NT2/D1 (cell line): ENCODE measurements around the gene MPIG6B.

Experiments used
- DNase-seq: peaks from one replicate; pipeline ENCODE4 v3.0.0-alpha.2; 2011; ENCODE audit warnings: low read depth, low spot score
- H3K27me3 ChIP-seq: 2 replicates; pipeline ENCODE4 v1.6.0; 2011; ENCODE audit warnings: mild to moderate bottlenecking; ENCODE audit not compliant: insufficient read length, insufficient read depth
- H3K36me3 ChIP-seq: 2 replicates; pipeline ENCODE4 v1.6.1; 2011; ENCODE audit warnings: mild to moderate bottlenecking, low read length, mixed read lengths; ENCODE audit not compliant: insufficient read depth, insufficient read length
- H3K4me1 ChIP-seq: 2 replicates; pipeline ENCODE4 v1.5.1; 2011; ENCODE audit not compliant: insufficient read depth, insufficient read length
- H3K4me3 ChIP-seq: 2 replicates; pipeline ENCODE4 v1.5.1; 2011; ENCODE audit warnings: low read depth; ENCODE audit not compliant: insufficient read length
- H3K9ac ChIP-seq: 2 replicates; pipeline ENCODE4 v1.6.0; 2011; ENCODE audit warnings: low read depth; ENCODE audit not compliant: insufficient read length
- H3K9me3 ChIP-seq: 2 replicates; pipeline ENCODE4 v1.5.1; 2011; ENCODE audit warnings: mild to moderate bottlenecking, low read length; ENCODE audit not compliant: insufficient read depth
- SUZ12 ChIP-seq: IDR thresholded peaks from 2 replicates; pipeline ENCODE4 v1.6.1; 2011; ENCODE audit not compliant: insufficient read length, insufficient read depth; ENCODE audit errors: extremely low read depth
- YY1 ChIP-seq: IDR thresholded peaks from 2 replicates; pipeline ENCODE4 v1.6.1; 2011; ENCODE audit not compliant: insufficient read length, insufficient read depth
- ZNF274 ChIP-seq: IDR thresholded peaks from 2 replicates; pipeline ENCODE4 v1.6.1; 2011; ENCODE audit warnings: mild to moderate bottlenecking, low read depth, low read length

The MPIG6B gene

DNA sequence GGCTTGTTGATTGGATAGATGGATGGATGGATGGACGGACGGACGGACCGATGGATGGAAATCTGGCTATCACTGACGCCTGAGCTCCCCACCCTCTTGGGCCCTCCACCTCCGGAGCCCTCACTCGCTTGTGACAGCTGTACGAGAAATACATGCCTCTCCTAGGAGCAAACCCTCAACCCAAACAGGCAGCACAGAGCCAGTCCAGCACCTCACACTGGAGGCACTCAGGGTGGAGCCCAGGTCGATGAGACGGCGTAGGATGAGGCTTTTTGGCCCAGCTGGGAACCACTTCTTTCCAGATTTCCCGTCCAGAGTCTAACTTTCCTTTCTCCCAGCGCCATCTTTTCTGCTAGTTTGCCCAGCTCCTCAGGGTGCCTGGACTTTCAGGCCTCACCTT, 39.6 kb upstream of the MPIG6B start:
- Histone ChIP-seq H3K9me3 (no peaks in the 10 kb centered on the region), H3K9ac (no peak overlapping the region), H3K36me3 (peaks cover 48% of the 10 kb centered on the region), H3K27me3 (no peaks in the 10 kb centered on the region), H3K4me3 (no peak overlapping the region), H3K4me1 (peaks cover 9% of the 10 kb centered on the region)
- no peak for TF ChIP-seq YY1
- TF ChIP-seq ZNF274 = no peak
- no peak for TF ChIP-seq SUZ12
- no peak for DNase-seq

DNA sequence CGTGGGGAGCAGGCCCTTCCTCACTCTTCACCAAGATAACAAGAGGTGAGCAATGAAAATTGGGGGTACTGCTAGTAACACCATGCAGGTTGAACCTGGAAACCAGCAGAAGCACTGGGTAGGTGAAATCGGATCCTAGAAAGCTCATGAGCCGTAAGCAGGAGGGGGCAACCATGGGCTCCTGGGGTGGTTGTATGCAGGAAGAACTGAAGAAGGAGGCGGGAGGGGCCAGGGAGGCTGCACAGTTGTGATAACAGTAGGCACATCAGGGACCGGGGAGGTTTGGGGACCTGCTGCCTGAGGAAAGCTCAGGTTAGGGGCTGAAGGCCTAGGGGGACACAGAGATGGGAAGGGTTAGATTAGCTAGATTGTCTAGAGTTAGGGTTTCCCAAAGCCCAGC, 36.7 kb upstream of the MPIG6B start:
- no peak for TF ChIP-seq SUZ12
- no peak for TF ChIP-seq ZNF274
- no peak for TF ChIP-seq YY1

DNA sequence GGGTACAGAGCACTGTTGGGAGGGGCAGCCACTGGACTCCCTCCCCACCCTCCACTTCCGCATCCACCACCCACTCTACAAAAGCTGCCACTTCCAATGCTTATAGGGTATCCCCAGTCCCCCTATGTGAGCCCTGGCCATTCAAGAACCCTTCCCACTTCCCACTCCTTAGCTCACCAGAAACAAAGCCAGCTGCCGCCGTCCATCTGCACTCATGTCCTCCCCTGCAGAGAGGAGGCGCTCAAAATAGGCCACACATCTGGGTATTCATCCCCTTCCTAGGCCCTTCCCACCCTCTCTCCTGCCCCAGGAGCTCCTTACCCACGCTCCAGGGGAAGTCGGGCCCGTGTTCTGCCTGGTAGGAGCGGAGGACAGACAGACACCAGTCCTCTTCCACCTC, 35.9 kb upstream of the MPIG6B start:
- no peaks in the 10 kb centered on the region for H3K9me3 ChIP-seq
- no peak for DNase-seq
- H3K9ac ChIP-seq = no peak overlapping the region
- H3K36me3 ChIP-seq = peaks cover 74% of the 10 kb centered on the region
- no peaks in the 10 kb centered on the region for H3K27me3 ChIP-seq
- H3K4me1 ChIP-seq = peaks cover 16% of the 10 kb centered on the region
- no peak overlapping the region for H3K4me3 ChIP-seq
- TF ChIP-seq SUZ12 (no peak), YY1 (no peak), ZNF274 (no peak)

More for the DNA sequence above, 36.7 kb upstream of the MPIG6B start:
- H3K27me3 ChIP-seq = no peaks in the 10 kb centered on the region
- H3K9ac ChIP-seq = no peak overlapping the region
- peaks cover 69% of the 10 kb centered on the region for H3K36me3 ChIP-seq
- peaks cover 16% of the 10 kb centered on the region for H3K4me1 ChIP-seq
- no peak for DNase-seq
- H3K4me3 ChIP-seq = no peak overlapping the region
- no peaks in the 10 kb centered on the region for H3K9me3 ChIP-seq

DNA sequence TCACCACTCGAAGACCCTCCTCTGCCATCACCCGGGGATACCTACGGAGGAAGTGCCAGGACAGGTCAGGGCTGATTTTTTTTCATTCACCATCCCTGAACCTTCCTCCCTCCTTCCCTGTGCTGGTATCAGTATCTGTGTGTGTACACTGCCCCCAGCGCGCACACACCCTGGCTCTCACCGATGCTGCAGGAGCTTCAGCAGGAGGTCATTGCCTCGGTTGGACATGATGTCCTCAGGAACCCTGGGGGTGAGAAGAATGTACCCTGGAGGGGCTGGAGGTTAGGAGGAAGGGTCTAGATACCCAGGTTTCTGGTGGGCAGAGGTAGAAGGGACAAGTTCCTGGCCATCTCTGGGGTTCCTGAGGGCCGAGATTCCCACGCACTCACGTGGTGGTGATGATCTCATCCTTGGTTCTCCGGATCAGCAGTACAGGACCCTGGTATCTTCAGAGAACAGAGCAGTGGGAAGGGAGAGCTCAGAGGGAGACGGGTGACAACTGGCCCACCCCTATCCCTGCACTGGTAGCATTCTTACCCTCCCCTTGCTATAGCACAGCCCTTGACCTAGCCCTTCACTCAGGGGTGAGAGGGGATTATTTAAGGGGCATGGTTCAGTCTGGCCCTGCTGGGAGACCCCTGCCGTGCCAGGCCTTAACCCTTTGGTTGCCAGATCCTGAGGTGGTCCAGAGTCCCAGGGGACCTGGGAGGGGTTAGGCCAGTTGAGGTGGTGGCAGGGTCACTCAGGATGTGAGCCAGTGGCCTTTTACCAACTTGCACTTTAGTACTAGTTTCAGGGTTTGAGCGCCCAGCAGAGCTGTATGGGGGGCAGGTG, 35.1 kb upstream of the MPIG6B start:
- Histone ChIP-seq H3K4me1 (peaks cover 16% of the 10 kb centered on the region), H3K9me3 (no peaks in the 10 kb centered on the region), H3K9ac (no peak overlapping the region), H3K4me3 (no peak overlapping the region), H3K36me3 (peaks cover 78% of the 10 kb centered on the region), H3K27me3 (no peaks in the 10 kb centered on the region)
- no peak for DNase-seq
- TF ChIP-seq YY1 = no peak
- no peak for TF ChIP-seq ZNF274
- no peak for TF ChIP-seq SUZ12

DNA sequence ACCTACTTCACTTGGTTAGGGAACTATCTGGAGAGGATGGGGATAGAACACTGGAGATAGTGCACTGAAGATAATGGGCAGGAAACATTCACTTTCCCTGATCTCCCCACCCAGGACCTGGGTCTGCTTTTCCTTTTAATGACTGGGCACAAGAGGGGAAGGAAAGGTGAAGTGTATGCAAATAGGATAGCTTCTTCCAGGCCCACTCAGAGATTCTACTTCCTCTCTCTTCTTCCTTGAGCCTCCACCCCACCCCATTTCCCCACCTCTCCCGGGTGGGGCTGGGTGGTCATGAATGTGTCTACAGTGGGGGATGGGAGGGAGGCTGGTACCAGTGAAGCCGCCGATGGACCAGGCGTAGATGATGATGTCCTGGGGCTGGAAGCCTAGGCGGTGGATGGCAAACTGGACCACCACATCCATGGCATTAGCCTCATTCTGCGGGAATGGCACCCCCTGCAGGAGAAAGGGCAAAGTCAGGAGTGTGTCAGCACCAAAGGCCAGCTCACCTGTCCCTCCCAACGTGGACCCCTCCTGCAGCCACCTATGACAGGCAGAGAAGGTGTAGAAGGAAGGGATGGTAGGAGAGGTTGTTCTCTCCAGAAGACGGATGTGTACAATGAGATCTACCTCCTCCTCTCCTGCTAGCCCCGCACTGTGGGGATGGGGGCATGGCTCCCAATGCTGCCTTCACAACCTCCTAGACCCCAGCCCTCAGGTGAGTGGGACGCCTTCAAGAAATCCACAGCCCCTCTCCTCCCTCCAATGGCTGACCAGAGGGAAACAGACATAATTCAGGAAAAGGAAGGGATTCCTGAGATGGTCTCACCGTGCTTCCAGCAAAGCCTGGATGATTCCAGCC, 33.7 kb upstream of the MPIG6B start:
- TF ChIP-seq ZNF274 = no peak
- H3K36me3 ChIP-seq = peaks cover 75% of the 10 kb centered on the region
- H3K9me3 ChIP-seq = no peaks in the 10 kb centered on the region

DNA sequence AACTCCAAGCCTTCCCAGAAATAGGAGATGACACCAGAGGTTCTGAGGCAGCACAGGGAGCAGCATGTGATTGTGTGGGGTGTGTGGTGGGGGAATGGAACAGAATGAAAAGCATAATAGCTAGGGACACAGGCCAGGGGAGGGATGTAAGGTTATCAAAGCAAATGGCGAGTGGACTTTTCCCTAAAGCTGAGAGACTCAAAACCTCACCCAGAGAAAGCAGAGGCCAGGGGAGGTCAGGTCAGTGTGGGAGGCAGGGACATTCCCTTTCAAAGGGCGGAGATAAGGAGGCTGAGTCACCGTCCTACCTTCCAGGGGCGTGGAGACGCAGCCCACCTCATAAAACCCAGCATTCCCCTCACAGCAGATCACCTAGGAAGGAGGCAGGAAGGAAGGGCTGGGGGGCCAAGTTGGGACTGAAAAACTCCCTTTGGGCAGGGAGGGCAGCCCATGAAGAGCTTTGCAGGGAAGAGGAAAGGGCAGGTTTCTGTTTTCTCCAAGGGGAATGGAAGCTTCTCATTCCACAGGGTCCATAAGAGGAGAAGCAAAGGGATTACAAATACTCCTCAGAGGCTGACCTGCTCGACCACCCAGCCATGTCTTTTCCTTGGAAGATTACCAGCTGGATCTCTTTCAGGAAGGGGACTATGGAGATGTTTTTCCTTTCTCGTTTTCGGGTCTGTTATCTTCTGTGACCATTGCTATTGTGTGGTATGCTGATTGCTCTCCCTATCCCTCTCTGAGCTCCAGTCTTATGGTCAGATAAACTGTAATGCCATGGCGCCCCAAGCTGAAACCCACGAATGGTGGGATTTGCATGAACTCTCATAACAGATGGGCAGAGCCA, 32.7 kb upstream of the MPIG6B start:
- DNase-seq = no peak
- TF ChIP-seq YY1 (no peak), SUZ12 (no peak), ZNF274 (no peak)
- Histone ChIP-seq H3K27me3 (no peaks in the 10 kb centered on the region), H3K4me3 (no peak overlapping the region), H3K36me3 (peaks cover 78% of the 10 kb centered on the region), H3K9ac (no peak overlapping the region), H3K4me1 (peaks cover 14% of the 10 kb centered on the region), H3K9me3 (no peaks in the 10 kb centered on the region)

More for the DNA sequence above, 33.7 kb upstream of the MPIG6B start:
- H3K27me3 ChIP-seq = no peaks in the 10 kb centered on the region
- no peak overlapping the region for H3K4me3 ChIP-seq
- H3K4me1 ChIP-seq = peaks cover 14% of the 10 kb centered on the region
- no peak overlapping the region for H3K9ac ChIP-seq
- DNase-seq = no peak

DNA sequence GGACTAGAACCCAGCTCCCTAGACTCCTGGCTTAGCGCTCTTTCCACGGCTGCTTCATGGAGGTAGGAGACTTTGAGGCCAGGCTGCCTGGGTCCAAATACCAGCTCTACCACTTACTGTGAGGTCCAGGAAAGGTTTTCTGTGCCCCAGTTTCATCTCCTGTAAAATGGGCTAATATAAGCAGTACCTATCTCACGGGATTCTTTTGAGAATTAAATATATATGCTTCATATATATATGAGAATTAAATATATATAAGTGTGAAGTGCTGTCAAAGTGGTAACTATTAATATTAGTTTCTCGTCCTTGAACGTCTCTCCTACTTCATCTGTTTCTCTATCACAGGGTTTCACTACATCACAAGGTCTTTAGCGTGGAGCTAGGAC, 32.1 kb upstream of the MPIG6B start:
- H3K27me3 ChIP-seq = no peaks in the 10 kb centered on the region
- peaks cover 75% of the 10 kb centered on the region for H3K36me3 ChIP-seq
- peaks cover 14% of the 10 kb centered on the region for H3K4me1 ChIP-seq
- no peak overlapping the region for H3K9ac ChIP-seq
- TF ChIP-seq SUZ12 (no peak), ZNF274 (no peak), YY1 (no peak)
- no peak for DNase-seq
- no peaks in the 10 kb centered on the region for H3K9me3 ChIP-seq
- H3K4me3 ChIP-seq = no peak overlapping the region
